Brain microvascular endothelial cell (primary cell): ENCODE measurements around the gene PIH1D1.

Experiments
- DNase-seq: peaks from one replicate; pipeline ENCODE4 v3.0.0-alpha.2; 2020
- H3K27ac ChIP-seq: fragments of 250-450 bp; sonication (Bioruptor Pico); 2 replicates; pipeline ENCODE4 v1.5.1; 2020; ENCODE audit warnings: mild to moderate bottlenecking, moderate library complexity
- H3K27me3 ChIP-seq: fragments of 250-450 bp; sonication (Bioruptor Pico); replicated peaks from 2 replicates; pipeline ENCODE4 v1.5.1; 2020; ENCODE audit warnings: mild to moderate bottlenecking
- H3K36me3 ChIP-seq: fragments of 250-450 bp; sonication (Bioruptor Pico); replicated peaks from 2 replicates; pipeline ENCODE4 v1.5.1; 2020; ENCODE audit warnings: mild to moderate bottlenecking
- H3K4me3 ChIP-seq: 2 replicates; pipeline ENCODE4 v1.5.1; 2011; ENCODE audit warnings: low read depth, mild to moderate bottlenecking, control low read depth, low read length, moderate library complexity
- in situ Hi-C: cut with HindIII; loops from 2 replicates; pipeline ENCODE4 v1.10.0; 2017; ENCODE audit warnings: low sequenced_read_pairs, low pct_ligation_motif_present
- TF ChIP-seq, protein P1 (sequence below): IDR thresholded peaks from 2 replicates; pipeline ENCODE4 v1.5.1; 2011; ENCODE audit warnings: low read depth, mild to moderate bottlenecking, moderate library complexity, low read length, control low read depth, inconsistent platforms; ENCODE audit errors: missing control alignments

PIH1D1 gene

GRCh38 chr19:49468746-49469447 is 17.3 kb upstream of the PIH1D1 start:
- H3K4me3 ChIP-seq: no peak overlapping the region
- peaks cover 10% of the 10 kb centered on the region for H3K36me3 ChIP-seq
- DNase-seq: no peak
- in situ Hi-C loops: no loop called here
- H3K27me3 ChIP-seq: no peaks in the 10 kb centered on the region
- TF ChIP-seq, protein P1, sequence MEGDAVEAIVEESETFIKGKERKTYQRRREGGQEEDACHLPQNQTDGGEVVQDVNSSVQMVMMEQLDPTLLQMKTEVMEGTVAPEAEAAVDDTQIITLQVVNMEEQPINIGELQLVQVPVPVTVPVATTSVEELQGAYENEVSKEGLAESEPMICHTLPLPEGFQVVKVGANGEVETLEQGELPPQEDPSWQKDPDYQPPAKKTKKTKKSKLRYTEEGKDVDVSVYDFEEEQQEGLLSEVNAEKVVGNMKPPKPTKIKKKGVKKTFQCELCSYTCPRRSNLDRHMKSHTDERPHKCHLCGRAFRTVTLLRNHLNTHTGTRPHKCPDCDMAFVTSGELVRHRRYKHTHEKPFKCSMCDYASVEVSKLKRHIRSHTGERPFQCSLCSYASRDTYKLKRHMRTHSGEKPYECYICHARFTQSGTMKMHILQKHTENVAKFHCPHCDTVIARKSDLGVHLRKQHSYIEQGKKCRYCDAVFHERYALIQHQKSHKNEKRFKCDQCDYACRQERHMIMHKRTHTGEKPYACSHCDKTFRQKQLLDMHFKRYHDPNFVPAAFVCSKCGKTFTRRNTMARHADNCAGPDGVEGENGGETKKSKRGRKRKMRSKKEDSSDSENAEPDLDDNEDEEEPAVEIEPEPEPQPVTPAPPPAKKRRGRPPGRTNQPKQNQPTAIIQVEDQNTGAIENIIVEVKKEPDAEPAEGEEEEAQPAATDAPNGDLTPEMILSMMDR: no peak
- H3K27ac ChIP-seq: no peak overlapping the region

DNA sequence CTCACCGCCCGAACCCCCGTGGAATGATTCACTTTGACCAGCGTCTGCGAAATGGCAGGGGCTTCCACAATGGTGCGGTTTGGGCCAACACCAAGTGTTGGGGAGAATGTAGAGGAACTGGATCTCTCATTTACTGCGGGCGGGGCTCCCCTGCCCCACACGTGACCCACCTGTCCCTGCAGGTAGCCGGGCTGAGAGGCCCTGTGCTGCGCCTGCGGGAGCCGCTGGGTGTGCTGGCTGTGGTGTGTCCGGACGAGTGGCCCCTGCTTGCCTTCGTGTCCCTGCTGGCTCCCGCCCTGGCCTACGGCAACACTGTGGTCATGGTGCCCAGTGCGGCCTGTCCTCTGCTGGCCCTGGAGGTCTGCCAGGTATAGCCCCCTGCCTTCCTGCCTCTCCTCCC is 16.6 kb upstream of the PIH1D1 start:
- no peaks in the 10 kb centered on the region for H3K27me3 ChIP-seq
- TF ChIP-seq, protein P1: no peak
- in situ Hi-C loops: no loop called here
- peaks cover 10% of the 10 kb centered on the region for H3K36me3 ChIP-seq
- no peak overlapping the region for H3K27ac ChIP-seq
- no peak for DNase-seq
- H3K4me3 ChIP-seq: no peak overlapping the region

- in situ Hi-C loops: no loop called here
- no peak for DNase-seq
- H3K36me3 ChIP-seq: peaks cover 10% of the 10 kb centered on the region
- TF ChIP-seq, protein P1: no peak
- H3K4me3 ChIP-seq: no peak overlapping the region
- H3K27ac ChIP-seq: no peak overlapping the region
- no peaks in the 10 kb centered on the region for H3K27me3 ChIP-seq
Observed at GRCh38 chr19:49465371-49465770, 13.8 kb upstream of the PIH1D1 start.

DNA sequence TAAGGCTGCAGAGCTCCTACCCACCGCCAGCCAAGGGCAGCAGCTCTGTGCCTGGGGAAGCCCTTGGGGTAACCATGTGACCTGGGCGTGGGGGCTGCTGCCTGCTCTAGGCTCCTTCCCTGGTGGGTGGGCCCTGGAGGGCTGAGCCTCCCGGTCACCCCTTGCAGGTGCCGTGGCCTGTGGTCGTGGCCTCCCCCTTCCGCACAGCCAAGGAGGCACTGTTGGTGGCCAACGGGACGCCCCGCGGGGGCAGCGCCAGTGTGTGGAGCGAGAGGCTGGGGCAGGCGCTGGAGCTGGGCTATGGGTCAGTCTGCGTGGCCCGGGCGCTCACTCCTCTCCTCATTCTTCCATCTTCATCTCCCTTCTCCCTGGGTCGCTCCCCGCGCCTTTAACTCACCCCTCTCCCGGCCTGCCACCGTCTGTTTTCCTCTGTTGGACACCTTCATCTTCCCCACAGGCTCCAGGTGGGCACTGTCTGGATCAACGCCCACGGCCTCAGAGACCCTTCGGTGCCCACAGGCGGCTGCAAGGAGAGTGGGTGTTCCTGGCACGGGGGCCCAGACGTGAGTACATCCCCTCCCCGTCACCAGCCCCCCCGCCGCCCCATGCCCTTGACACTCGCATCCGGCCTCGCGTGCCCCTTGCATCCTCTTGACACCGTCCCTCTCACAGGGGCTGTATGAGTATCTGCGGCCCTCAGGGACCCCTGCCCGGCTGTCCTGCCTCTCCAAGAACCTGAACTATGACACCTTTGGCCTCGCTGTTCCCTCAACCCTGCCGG is 12.5 kb upstream of the PIH1D1 start:
- DNase-seq: no peak
- Histone ChIP-seq H3K36me3 (peaks cover 6% of the 10 kb centered on the region), H3K27ac (no peak overlapping the region), H3K27me3 (no peaks in the 10 kb centered on the region), H3K4me3 (no peak overlapping the region)
- TF ChIP-seq, protein P1: no peak
- in situ Hi-C loops: no loop called here

- DNase-seq: no peak
- Histone ChIP-seq H3K36me3 (peaks cover 3% of the 10 kb centered on the region), H3K27me3 (no peaks in the 10 kb centered on the region), H3K4me3 (no peak overlapping the region), H3K27ac (no peak overlapping the region)
- TF ChIP-seq, protein P1: no peak
- in situ Hi-C loops: no loop called here
Observed at GRCh38 chr19:49462492-49462891, 10.9 kb upstream of the PIH1D1 start.
